HUDEP-2 (cell line): ENCODE data around the gene GDPD3.

Experiments
- DNase-seq, 76 experiments: peaks; one replicate each; lab custom pipeline; 2025; ENCODE audit not compliant: unreplicated experiment in 76 of 76; lab: John Stamatoyannopoulos, UW

Gene GDPD3

GRCh38 chr16:30063278-30063892 is 50.0 kb downstream of the GDPD3 start:
- no peak for DNase-seq

- DNase-seq, result no peak
Observed at GRCh38 chr16:30060836-30061554, 52.3 kb downstream of the GDPD3 start.

- DNase-seq, result no peak
Observed at GRCh38 chr16:30060346-30060745, 53.0 kb downstream of the GDPD3 start.

- DNase-seq, result peak in 44 of 76 experiments; percentile 6 to 56 (median 30)
Observed at GRCh38 chr16:30054959-30055553, 58.3 kb downstream of the GDPD3 start.
